K562 (cell line): ENCODE measurements around the gene LDHAL6A. TPM values are rescaled to one million over a fixed set of nuclear protein-coding genes. Genes with fewer than 3 reads are reported as not detected.

Experiments used
- polyA plus RNA-seq, 8 experiments: library from polyadenylated mRNA; depleted of rRNA in 4 of 8; stranded (reverse) in 5 of 8; unstranded in 3 of 8; fragments of >200 nt; fragmentation: Nextera tagmentation in 2 of 8; fragmentation: Illumina TruSeq in 1 of 8; extraction: Ambion mirVana in 2 of 8; extraction: Trizol in 1 of 8; gene quantifications; 2 replicates each; pipeline versions ENCODE4 v1.2.1 to v1.2.3, GENCODE V29; 2011 to 2014; ENCODE audit warnings: inconsistent platforms in 1 of 8, missing spikeins in 1 of 8
- total RNA-seq, 7 experiments: library from RNA; depleted of rRNA in 6 of 7; stranded (reverse); fragments of >200 nt in 6 of 7; fragmentation: Illumina TruSeq in 2 of 7; extraction: Trizol in 2 of 7; gene quantifications; 2 replicates each; pipeline versions ENCODE4 v1.2.1 to v1.2.3, GENCODE V29; 2011 to 2021; ENCODE audit warnings: low replicate concordance in 1 of 7

Gene LDHAL6A
- total and polyA plus RNA-seq, 9 of the 15 experiments (the other 6 are each of a cell fraction or from before 2014, with no cell fraction given) = 0.04 TPM; not detected in 8

Other genes with a start within 250 kb of the LDHAL6A start
Only the 7 nearest of the 12 such genes appear.
- gene HPS5, start 133.7 kb upstream of the LDHAL6A start, total RNA-seq (2014; rRNA removed) = 12.9 and 16.8 TPM in 2 replicates
- 28.1 and 28.8 TPM in 2 replicates for gene HPS5, start 133.7 kb upstream of the LDHAL6A start, total RNA-seq (2014; rRNA removed; fragmentation: Illumina TruSeq; extraction: Trizol)
- gene HPS5, start 133.7 kb upstream of the LDHAL6A start, total RNA-seq (2015; rRNA removed; fragmentation: Illumina TruSeq; extraction: Trizol) = 19.8 and 21.1 TPM in 2 replicates
- 15.8 and 19.2 TPM in 2 replicates for gene HPS5, start 133.7 kb upstream of the LDHAL6A start, total RNA-seq (2021)
- 16.1 and 20.5 TPM in 2 replicates for gene HPS5, start 133.7 kb upstream of the LDHAL6A start, polyA plus RNA-seq (2011; rRNA removed)
- gene HPS5, start 133.7 kb upstream of the LDHAL6A start, polyA plus RNA-seq (2014; fragmentation: Illumina TruSeq; extraction: Trizol) = 15.3 and 16.9 TPM in 2 replicates
- gene HPS5, start 133.7 kb upstream of the LDHAL6A start, polyA plus RNA-seq (2014; fragmentation: Nextera tagmentation; extraction: Ambion mirVana) = 10 to 100 TPM; 12.2 to 14.2 TPM
- gene HPS5, start 133.7 kb upstream of the LDHAL6A start, polyA plus RNA-seq (2014; rRNA removed) = 12.9 and 13.5 TPM in 2 replicates
- 60.2 and 63.9 TPM in 2 replicates for gene GTF2H1, start 133.3 kb upstream of the LDHAL6A start, total RNA-seq (2014; rRNA removed)
- gene GTF2H1, start 133.3 kb upstream of the LDHAL6A start, total RNA-seq (2014; rRNA removed; fragmentation: Illumina TruSeq; extraction: Trizol) = 101 and 104 TPM in 2 replicates
- gene GTF2H1, start 133.3 kb upstream of the LDHAL6A start, total RNA-seq (2015; rRNA removed; fragmentation: Illumina TruSeq; extraction: Trizol) = 104 and 114 TPM in 2 replicates
- 63.8 and 67.2 TPM in 2 replicates for gene GTF2H1, start 133.3 kb upstream of the LDHAL6A start, total RNA-seq (2021)
- gene GTF2H1, start 133.3 kb upstream of the LDHAL6A start, polyA plus RNA-seq (2011; rRNA removed) = 45.4 and 56.9 TPM in 2 replicates
- gene GTF2H1, start 133.3 kb upstream of the LDHAL6A start, polyA plus RNA-seq (2014; fragmentation: Illumina TruSeq; extraction: Trizol) = 80.7 and 98.6 TPM in 2 replicates
- gene GTF2H1, start 133.3 kb upstream of the LDHAL6A start, polyA plus RNA-seq (2014; fragmentation: Nextera tagmentation; extraction: Ambion mirVana) = 100 to 1,000 TPM in 1 of 2 experiments, 10 to 100 TPM in 1; 92.1 to 126 TPM
- gene GTF2H1, start 133.3 kb upstream of the LDHAL6A start, polyA plus RNA-seq (2014; rRNA removed) = 72.1 and 79.5 TPM in 2 replicates
- 497 and 537 TPM in 2 replicates for gene LDHA, start 61.3 kb upstream of the LDHAL6A start, total RNA-seq (2014; rRNA removed)
- 535 and 615 TPM in 2 replicates for gene LDHA, start 61.3 kb upstream of the LDHAL6A start, total RNA-seq (2014; rRNA removed; fragmentation: Illumina TruSeq; extraction: Trizol)
- 587 and 664 TPM in 2 replicates for gene LDHA, start 61.3 kb upstream of the LDHAL6A start, total RNA-seq (2015; rRNA removed; fragmentation: Illumina TruSeq; extraction: Trizol)
- gene LDHA, start 61.3 kb upstream of the LDHAL6A start, total RNA-seq (2021) = 739 and 755 TPM in 2 replicates
- gene LDHA, start 61.3 kb upstream of the LDHAL6A start, polyA plus RNA-seq (2011; rRNA removed) = 2,290 and 3,001 TPM in 2 replicates
- gene LDHA, start 61.3 kb upstream of the LDHAL6A start, polyA plus RNA-seq (2014; fragmentation: Illumina TruSeq; extraction: Trizol) = 1,410 and 1,720 TPM in 2 replicates
- 1,000 to 10,000 TPM in 1 of 2 experiments, 100 to 1,000 TPM in 1; 926 to 1,451 TPM for gene LDHA, start 61.3 kb upstream of the LDHAL6A start, polyA plus RNA-seq (2014; fragmentation: Nextera tagmentation; extraction: Ambion mirVana)
- gene LDHA, start 61.3 kb upstream of the LDHAL6A start, polyA plus RNA-seq (2014; rRNA removed) = 981 and 1,026 TPM in 2 replicates
- not detected in 2 replicates for gene LDHC, start 43.5 kb upstream of the LDHAL6A start, total RNA-seq (2014; rRNA removed)
- gene LDHC, start 43.5 kb upstream of the LDHAL6A start, total RNA-seq (2014; rRNA removed; fragmentation: Illumina TruSeq; extraction: Trizol) = not detected in 2 replicates
- gene LDHC, start 43.5 kb upstream of the LDHAL6A start, total RNA-seq (2015; rRNA removed; fragmentation: Illumina TruSeq; extraction: Trizol) = not detected in 2 replicates
- gene LDHC, start 43.5 kb upstream of the LDHAL6A start, total RNA-seq (2021) = not detected in 2 replicates
- not detected in 2 replicates for gene LDHC, start 43.5 kb upstream of the LDHAL6A start, polyA plus RNA-seq (2011; rRNA removed)
- gene LDHC, start 43.5 kb upstream of the LDHAL6A start, polyA plus RNA-seq (2014; fragmentation: Illumina TruSeq; extraction: Trizol) = not detected in 2 replicates
- gene LDHC, start 43.5 kb upstream of the LDHAL6A start, polyA plus RNA-seq (2014; fragmentation: Nextera tagmentation; extraction: Ambion mirVana) = not detected
- not detected in 2 replicates for gene LDHC, start 43.5 kb upstream of the LDHAL6A start, polyA plus RNA-seq (2014; rRNA removed)
- 60.0 and 78.1 TPM in 2 replicates for gene TSG101, start 71.1 kb downstream of the LDHAL6A start, total RNA-seq (2014; rRNA removed)
- 51.8 and 53.1 TPM in 2 replicates for gene TSG101, start 71.1 kb downstream of the LDHAL6A start, total RNA-seq (2014; rRNA removed; fragmentation: Illumina TruSeq; extraction: Trizol)
- gene TSG101, start 71.1 kb downstream of the LDHAL6A start, total RNA-seq (2015; rRNA removed; fragmentation: Illumina TruSeq; extraction: Trizol) = 67.8 and 71.0 TPM in 2 replicates
- 43.5 and 46.7 TPM in 2 replicates for gene TSG101, start 71.1 kb downstream of the LDHAL6A start, total RNA-seq (2021)
- 124 and 141 TPM in 2 replicates for gene TSG101, start 71.1 kb downstream of the LDHAL6A start, polyA plus RNA-seq (2011; rRNA removed)
- gene TSG101, start 71.1 kb downstream of the LDHAL6A start, polyA plus RNA-seq (2014; fragmentation: Illumina TruSeq; extraction: Trizol) = 138 and 169 TPM in 2 replicates
- gene TSG101, start 71.1 kb downstream of the LDHAL6A start, polyA plus RNA-seq (2014; fragmentation: Nextera tagmentation; extraction: Ambion mirVana) = 10 to 100 TPM; 24.6 to 30.0 TPM
- gene TSG101, start 71.1 kb downstream of the LDHAL6A start, polyA plus RNA-seq (2014; rRNA removed) = 71.5 and 79.6 TPM in 2 replicates
- gene UEVLD, start 132.9 kb downstream of the LDHAL6A start, total RNA-seq (2014; rRNA removed) = 5.5 and 6.2 TPM in 2 replicates
- 12.6 and 15.1 TPM in 2 replicates for gene UEVLD, start 132.9 kb downstream of the LDHAL6A start, total RNA-seq (2014; rRNA removed; fragmentation: Illumina TruSeq; extraction: Trizol)
- gene UEVLD, start 132.9 kb downstream of the LDHAL6A start, total RNA-seq (2015; rRNA removed; fragmentation: Illumina TruSeq; extraction: Trizol) = 10.8 and 12.0 TPM in 2 replicates
- 7.2 and 8.4 TPM in 2 replicates for gene UEVLD, start 132.9 kb downstream of the LDHAL6A start, total RNA-seq (2021)
- gene UEVLD, start 132.9 kb downstream of the LDHAL6A start, polyA plus RNA-seq (2011; rRNA removed) = 7.8 and 11.9 TPM in 2 replicates
- gene UEVLD, start 132.9 kb downstream of the LDHAL6A start, polyA plus RNA-seq (2014; fragmentation: Illumina TruSeq; extraction: Trizol) = 8.7 and 9.6 TPM in 2 replicates
- gene UEVLD, start 132.9 kb downstream of the LDHAL6A start, polyA plus RNA-seq (2014; fragmentation: Nextera tagmentation; extraction: Ambion mirVana) = 1 to 10 TPM; 6.3 to 7.4 TPM
- 4.7 and 8.0 TPM in 2 replicates for gene UEVLD, start 132.9 kb downstream of the LDHAL6A start, polyA plus RNA-seq (2014; rRNA removed)
- gene MISFA, start 143.9 kb downstream of the LDHAL6A start, total RNA-seq (2014; rRNA removed) = 2.7 and 6.3 TPM in 2 replicates
- 1.9 and 3.2 TPM in 2 replicates for gene MISFA, start 143.9 kb downstream of the LDHAL6A start, total RNA-seq (2014; rRNA removed; fragmentation: Illumina TruSeq; extraction: Trizol)
- 4.4 and 5.2 TPM in 2 replicates for gene MISFA, start 143.9 kb downstream of the LDHAL6A start, total RNA-seq (2015; rRNA removed; fragmentation: Illumina TruSeq; extraction: Trizol)
- 4.7 and 6.3 TPM in 2 replicates for gene MISFA, start 143.9 kb downstream of the LDHAL6A start, total RNA-seq (2021)
- 3.4 and 3.6 TPM in 2 replicates for gene MISFA, start 143.9 kb downstream of the LDHAL6A start, polyA plus RNA-seq (2011; rRNA removed)
- gene MISFA, start 143.9 kb downstream of the LDHAL6A start, polyA plus RNA-seq (2014; fragmentation: Illumina TruSeq; extraction: Trizol) = 1.6 TPM in 2 replicates
- gene MISFA, start 143.9 kb downstream of the LDHAL6A start, polyA plus RNA-seq (2014; fragmentation: Nextera tagmentation; extraction: Ambion mirVana) = 1 to 10 TPM; 4.1 to 5.2 TPM
- gene MISFA, start 143.9 kb downstream of the LDHAL6A start, polyA plus RNA-seq (2014; rRNA removed) = 1.1 and 1.9 TPM in 2 replicates